H1 (cell line): ENCODE measurements around the gene GRAMD2A. TPM values are rescaled to one million over a fixed set of nuclear protein-coding genes. Genes with fewer than 3 reads are reported as not detected.

Experiments
- GABPA ChIP-seq: IDR thresholded peaks from 2 replicates; pipeline ENCODE4 v1.6.1; 2011; ENCODE audit warnings: mild to moderate bottlenecking, low read length, moderate library complexity, borderline replicate concordance; ENCODE audit not compliant: insufficient read depth
- KDM4A ChIP-seq: IDR thresholded peaks from one replicate; pipeline ENCODE4 v1.7.1; 2012; ENCODE audit warnings: low read depth, mild to moderate bottlenecking, moderate library complexity, low read length, inconsistent platforms; ENCODE audit not compliant: severe bottlenecking
- RBBP5 ChIP-seq: IDR thresholded peaks from 2 replicates; pipeline ENCODE4 v1.7.1; 2012; ENCODE audit warnings: low read depth, mild to moderate bottlenecking, inconsistent platforms, low read length, moderate library complexity, borderline replicate concordance
- TBP ChIP-seq: IDR thresholded peaks from 2 replicates; pipeline ENCODE4 v1.6.1; 2011; ENCODE audit warnings: low read depth, low read length, improper control_type of control experiment
- TEAD4 ChIP-seq: IDR thresholded peaks from 2 replicates; pipeline ENCODE4 v1.6.1; 2012; ENCODE audit warnings: low read depth, low read length, inconsistent platforms, mixed read lengths
- polyA plus RNA-seq, 7 experiments: library from polyadenylated mRNA; depleted of rRNA in 3 of 7; stranded (reverse) in 5 of 7; unstranded in 2 of 7; fragments of >200 nt in 5 of 7; fragments of 200-250 nt in 2 of 7; gene quantifications; 1 replicate in 5 of 7; 2 replicates in 1 of 7; 4 replicates in 1 of 7; pipeline versions ENCODE4 v1.2.1 to v1.2.3, GENCODE V29; 2011 to 2013; ENCODE audit warnings: missing spikeins in 2 of 7, mixed read lengths in 2 of 7
- total RNA-seq: library from RNA; stranded (reverse); fragmentation: NEBNext Ultra II Directional; extraction: Animal tissue kit (Norgen Biotek cat#: 25700); gene quantifications from 2 replicates; pipeline ENCODE4 v1.2.1, GENCODE V29; 2021
- TF ChIP-seq, protein P1 (sequence below): IDR thresholded peaks from 2 replicates; pipeline ENCODE4 v1.6.1; 2012; ENCODE audit warnings: inconsistent platforms

Gene GRAMD2A
- total and polyA plus RNA-seq, 2 of the 8 experiments (the other 6 are each of a cell fraction or from before 2014, with no cell fraction given), result 0.57 to 1.5 TPM

DNA sequence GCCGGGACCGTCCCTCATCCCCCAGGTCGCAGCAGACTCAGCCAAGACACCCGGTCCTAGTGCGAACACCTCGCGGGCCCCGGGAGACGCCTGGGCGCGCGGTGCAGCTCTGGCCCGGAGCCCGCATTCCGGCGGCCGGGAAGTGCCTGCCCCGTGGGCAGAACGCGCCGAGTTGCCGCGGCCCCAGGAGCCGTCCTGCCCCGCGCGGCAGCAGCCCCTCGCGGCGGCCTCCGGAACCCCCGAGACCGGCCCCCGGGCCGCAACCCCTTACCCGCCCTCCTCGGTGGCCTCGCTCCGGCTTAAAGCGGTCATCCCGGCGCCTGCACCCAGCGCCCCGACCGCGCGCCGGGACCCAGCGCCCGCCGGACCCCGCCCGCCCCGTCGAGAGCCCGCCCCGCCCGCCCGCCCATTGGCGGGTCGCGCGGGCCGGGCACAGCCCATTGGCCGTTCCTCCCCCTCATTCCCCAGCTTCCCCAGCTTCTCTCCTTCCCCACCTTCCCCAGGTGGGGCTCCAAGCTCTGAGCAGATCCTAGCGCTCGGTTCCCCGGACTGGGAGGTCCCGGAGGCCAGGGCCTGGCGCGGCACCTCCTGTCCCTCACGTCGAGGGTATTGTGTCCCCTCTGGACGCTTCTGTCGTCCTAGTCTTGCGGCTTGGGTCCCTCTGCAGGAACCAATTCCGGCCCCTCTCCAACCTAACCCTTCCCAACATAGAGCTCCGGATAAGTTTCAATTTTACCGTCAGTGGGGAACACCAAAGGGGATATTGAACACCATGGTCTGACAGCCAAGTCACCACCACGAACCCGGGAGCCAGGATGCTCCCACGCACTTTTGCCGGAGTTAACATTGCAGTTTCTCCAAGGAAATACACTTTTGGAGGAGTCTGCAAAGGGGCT is at the start of gene GRAMD2A (continued):
- peak; percentile 83 for TF ChIP-seq KDM4A
- TF ChIP-seq, protein P1, sequence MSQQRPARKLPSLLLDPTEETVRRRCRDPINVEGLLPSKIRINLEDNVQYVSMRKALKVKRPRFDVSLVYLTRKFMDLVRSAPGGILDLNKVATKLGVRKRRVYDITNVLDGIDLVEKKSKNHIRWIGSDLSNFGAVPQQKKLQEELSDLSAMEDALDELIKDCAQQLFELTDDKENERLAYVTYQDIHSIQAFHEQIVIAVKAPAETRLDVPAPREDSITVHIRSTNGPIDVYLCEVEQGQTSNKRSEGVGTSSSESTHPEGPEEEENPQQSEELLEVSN, result peak; percentile 72
- TF ChIP-seq GABPA, result 0 out of 2 replicates have a peak, but pooled peaks have one; percentile 23
- TF ChIP-seq RBBP5, result peak; percentile 32; the same call in 1 of the 2 replicates
- peak; percentile 51; the same call in 1 of the 2 replicates for TF ChIP-seq TEAD4
- no peak for TF ChIP-seq TBP
- TF ChIP-seq, all 59 proteins: peak for 8
